Fibroblast of the conjunctiva (primary cell): Measurements from ENCODE around the gene IFIT1.
"Not testable (repeated sequence)": the region's sequence is repeated elsewhere in the genome, so short reads cannot be mapped to it uniquely, and the experiment has no call there.

ENCODE experiments used
- DNase-seq: peaks from one replicate; pipeline ENCODE4 v3.0.0-alpha.2; 2010; ENCODE audit warnings: low read depth

IFIT1 gene

DNA sequence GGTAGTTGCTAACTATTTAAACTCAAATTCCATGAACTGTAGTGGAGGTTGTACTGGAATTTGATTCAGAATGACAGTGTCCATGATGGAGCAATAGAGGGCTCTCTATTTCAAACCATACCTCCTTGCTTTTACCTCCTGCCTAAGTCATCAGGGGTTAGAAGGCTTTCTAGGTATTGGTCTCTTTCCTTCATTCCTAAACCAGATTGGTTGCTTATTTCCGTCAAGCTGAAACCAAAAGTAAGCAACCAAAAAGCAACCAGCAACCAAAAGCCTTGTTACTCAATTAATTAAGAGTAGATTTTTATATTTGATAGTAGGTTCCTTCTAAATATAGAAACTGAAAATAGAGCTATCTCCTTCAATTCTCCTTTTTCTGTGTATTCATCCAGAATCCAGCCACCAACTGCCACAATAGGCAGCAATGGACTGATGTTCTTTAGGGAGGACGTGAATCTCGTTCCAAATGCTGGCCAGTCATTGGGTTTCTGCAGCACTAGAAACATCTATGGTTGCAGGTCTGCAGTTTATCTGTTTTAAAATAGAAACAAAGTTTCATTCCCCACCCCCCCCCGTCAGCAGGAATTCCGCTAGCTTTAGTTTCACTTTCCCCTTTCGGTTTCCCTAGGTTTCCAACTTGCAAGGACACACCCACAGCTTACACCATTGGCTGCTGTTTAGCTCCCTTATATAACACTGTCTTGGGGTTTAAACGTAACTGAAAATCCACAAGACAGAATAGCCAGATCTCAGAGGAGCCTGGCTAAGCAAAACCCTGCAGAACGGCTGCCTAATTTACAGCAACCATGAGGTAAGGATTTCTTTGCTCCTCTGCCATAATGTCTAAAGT, at the start of gene IFIT1:
Gene IFIT1, plus strand, starts transcription at position 717 of the 850 bp plus-strand sequence. Its CDS starts 90 bp downstream, at position 807.
- DNase-seq = peak; percentile 95

- no peak for DNase-seq
Observed at GRCh38 chr10:89343089-89343767, 49.2 kb upstream of the IFIT1 start.

DNA sequence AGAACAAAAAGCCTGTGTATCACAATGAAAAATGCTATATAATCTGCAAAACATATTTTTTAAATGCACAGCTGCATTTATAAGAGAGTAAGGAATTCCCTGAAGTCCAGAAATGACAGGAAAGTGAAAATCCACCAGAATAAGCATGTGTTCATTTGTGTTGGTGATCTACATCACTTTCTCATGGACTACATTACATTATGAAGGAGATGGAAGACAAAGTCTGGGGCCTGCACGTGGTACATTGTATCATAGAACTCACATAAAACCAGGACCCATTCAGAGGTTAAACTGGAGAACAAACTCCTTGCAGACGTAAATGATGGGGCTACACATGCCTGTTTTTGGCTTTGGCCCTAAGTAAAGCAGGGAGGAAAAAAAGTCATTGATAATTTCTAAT, 48.3 kb upstream of the IFIT1 start:
- DNase-seq = no peak

DNA sequence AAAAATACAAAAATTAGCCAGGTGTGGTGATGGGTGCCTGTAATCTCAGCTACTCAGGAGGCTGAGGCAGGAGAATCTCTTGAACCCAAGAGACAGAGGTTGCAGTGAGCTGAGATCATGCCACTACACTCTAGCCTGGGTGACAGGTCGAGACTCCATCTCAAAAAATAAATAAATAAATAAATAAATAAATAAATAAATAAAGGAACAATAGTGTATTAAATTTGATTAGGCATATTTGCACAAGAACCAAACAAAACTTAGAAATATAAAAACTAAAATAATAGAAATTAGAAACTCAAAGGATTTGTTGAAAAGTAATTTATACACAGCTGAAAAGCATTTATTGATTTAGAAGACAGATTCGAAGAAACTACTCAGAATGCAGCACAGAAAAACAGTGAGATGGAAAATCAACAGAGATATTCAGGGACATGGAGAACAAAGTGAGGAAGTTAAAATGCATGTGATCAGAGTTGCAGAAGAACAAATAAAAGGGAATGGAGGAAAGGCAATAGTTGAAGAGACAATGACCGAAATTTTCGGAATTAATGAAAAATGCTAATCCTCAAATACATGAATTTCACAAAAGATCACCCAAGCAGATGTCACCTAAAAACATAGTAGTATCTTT, 46.9 kb upstream of the IFIT1 start:
- no peak for DNase-seq

DNA sequence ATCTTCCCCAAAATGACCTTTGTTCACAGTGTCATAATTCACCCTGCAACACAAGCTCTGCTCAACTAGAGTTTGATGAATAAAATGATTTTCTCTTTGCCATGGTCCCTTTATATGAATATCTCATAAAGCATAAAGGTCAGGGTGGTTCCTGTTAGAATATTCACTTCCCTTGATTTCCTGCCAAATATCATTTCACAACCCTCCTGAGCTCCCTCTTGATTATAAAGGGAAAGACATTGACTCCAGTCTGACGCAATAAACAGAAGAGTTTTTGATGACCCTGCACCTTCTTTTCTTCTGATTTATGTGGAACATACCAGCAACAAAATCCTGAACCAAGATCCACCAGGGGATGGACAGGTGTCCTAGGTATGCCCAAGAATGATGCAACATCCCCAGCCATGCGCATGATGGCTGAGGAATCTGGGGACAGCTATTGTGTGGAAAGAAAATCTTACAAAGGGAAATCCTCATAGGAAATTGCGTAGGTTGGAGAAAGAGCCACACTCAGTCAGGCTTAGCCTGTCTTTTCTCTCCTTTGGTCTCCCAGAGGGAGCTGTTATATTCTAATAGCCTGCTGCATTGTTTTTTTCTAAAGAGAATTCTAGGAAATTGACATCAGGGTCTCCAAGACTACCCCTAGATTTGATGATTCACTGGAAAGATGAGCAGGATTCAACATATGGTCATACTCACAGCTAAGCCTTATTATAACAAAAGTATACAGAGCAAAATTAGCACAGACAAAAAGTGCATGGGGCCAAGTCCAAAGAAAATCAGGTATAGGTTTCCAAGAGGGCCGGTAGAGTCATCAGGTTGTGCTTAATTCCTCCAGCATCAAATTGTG, 45.8 kb upstream of the IFIT1 start:
- no peak for DNase-seq

GRCh38 chr10:89347701-89348457, 44.5 kb upstream of the IFIT1 start:
- no peak for DNase-seq

DNA sequence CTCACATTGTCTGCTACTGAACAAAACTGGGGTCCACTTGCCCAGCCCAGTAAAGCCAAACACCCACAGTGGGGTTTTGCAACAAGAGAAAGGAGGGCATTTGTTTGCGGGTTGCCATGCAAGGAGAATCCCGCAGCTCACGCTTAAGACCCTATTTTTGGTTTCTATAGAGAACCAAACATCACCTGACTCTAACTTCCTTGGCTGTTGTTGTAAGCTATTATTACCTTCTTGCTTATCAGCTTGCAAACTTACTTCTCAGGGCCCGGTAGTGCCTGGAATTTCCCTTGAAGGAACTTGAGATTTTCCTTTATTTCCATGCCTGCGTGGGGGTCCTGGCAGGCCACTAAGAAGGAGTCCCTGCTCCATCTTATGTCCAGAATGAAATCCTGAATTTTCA, 43.9 kb upstream of the IFIT1 start:
- DNase-seq = no peak

- DNase-seq = no peak
Observed at GRCh38 chr10:89348975-89349374, 43.4 kb upstream of the IFIT1 start.

- DNase-seq = not testable (repeated sequence)
Observed at GRCh38 chr10:89350631-89351315, 41.6 kb upstream of the IFIT1 start.

DNA sequence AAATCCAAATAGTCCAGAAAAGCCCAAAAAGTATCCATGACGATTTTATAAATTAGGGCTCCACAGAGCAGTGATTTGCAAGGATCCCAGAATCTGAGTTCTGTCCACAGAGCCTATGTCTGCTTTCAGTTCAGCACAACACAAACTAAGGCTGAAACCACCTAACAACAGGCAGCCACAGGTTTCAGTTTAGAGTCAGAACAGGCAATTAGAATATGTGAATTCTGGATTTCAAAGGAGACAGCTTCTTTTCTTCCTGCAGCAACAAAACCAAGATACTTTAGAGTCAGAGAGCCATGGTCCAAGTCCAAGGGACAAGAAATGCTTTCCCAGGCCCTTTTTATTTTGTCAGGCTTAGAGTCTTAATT, 41.0 kb upstream of the IFIT1 start:
- no peak for DNase-seq

GRCh38 chr10:89351780-89352597, 40.4 kb upstream of the IFIT1 start:
- peak; percentile 94 for DNase-seq

DNA sequence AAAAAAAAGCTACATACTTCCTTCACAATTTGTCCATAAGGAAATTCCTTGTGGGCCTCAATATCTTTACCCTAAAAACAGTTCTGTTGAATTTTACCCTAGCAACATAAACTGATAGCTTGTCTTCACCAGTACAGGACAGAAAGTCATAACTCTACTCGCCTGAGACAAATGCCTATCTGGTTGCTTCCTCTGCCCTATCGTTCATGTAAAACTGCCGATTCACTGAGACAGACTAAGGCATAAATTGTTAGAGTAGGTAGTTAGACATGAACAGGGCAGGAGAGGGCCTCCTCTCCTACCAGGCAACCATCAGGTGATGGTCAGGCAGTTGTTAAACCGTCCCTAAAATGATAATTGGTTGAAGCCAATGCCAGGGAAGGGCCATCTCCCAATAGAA, 39.6 kb upstream of the IFIT1 start:
- DNase-seq = no peak

DNA sequence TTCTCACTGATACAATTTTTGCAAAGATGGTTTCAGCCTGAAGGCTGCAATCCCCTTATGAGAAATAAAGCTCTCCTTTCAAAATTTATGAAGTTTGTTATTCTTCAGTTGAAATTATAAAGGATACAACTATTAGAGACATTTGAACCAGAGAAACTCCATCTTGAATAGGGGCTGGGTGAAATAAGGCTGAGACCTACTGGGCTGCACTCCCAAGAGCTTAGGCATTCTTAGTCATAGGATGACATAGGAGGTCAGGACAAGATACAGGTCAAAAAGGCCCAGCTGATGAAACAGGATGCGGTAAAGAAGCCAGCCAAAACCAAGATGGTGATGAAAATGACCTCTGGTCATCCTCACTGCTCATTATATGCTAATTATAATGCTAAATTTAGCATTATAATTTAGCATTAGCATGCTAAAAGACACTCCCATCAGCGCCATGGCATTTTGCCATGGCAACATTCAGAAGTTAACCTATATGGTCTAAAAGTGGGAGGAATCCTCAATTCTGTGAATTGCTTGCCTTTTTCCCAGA, 37.0 kb upstream of the IFIT1 start:
- DNase-seq = no peak

DNA sequence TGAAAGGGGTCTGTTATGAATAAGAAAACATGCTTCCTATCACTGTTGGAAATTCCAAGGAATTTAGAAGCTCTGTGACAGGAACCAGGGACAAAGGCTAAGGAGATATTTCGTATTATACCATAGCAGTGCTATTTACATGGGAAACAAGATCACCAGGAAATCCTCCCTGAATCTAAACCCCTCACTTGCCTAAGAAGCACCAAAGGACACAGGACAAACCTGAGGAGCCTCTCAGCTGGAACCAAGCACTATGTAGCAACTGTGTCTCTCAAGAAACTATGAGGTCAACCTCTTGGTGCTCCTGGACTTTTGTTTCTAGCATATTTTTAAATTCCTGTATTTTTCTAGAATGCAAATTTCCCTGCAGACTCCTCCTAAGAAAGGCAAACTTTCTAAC, 35.3 kb upstream of the IFIT1 start:
- no peak for DNase-seq

DNA sequence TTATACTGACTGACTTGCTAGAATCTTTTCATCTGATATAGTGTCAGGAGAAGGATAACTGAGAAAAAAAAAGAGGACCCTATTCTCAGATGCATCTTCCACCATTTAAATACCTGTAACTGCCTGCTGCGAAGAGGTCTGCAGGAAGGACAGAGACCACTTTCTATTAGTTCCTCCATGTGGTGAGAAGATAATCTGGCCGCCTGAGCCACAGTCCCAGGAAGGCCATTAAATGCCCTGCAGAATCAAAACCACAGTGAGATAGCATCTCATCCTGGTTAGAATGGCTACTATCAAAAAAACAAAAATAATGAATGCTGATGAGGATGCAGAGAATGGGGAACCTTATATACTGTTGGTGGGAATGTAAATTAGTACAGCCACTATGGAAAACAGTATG, 34.4 kb upstream of the IFIT1 start:
- no peak for DNase-seq

DNA sequence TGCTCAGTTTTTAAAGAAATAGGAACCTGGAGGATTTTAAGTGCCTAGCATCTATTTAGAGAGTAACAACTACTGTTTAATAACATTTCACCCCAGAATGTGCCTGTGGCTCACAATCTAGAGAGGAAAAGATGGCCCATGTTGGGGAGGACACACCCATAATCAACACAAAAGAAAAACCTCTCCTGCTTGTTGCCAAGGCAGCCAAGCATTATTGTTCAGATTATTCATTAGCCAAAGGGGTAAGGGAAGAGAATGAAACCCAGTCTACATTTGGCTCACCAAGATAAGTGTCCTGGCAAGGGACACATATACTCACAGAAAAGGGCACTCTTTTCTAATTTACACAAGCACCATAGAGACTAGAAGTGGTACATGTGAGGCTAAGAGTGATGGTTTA, 32.3 kb upstream of the IFIT1 start:
- no peak for DNase-seq

DNA sequence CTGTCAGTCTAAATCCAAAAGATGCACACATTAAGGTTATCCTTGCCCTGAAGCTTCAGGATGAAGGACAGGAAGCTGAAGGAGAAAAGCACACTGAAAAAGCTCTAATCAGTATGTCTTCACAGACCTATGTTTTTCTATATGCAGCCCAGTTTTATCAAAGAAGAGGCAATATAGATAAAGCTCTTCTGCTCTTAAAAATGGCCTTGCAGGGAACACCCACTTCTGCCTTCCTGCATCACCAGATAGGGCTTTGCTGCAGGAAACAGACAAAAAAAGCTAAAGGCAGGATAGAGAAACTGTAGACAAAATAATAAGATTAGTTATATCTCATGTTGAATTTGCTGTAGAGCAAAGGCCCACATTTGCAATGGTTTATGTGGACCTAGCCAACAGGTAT, 29.5 kb upstream of the IFIT1 start:
- DNase-seq = no peak

DNA sequence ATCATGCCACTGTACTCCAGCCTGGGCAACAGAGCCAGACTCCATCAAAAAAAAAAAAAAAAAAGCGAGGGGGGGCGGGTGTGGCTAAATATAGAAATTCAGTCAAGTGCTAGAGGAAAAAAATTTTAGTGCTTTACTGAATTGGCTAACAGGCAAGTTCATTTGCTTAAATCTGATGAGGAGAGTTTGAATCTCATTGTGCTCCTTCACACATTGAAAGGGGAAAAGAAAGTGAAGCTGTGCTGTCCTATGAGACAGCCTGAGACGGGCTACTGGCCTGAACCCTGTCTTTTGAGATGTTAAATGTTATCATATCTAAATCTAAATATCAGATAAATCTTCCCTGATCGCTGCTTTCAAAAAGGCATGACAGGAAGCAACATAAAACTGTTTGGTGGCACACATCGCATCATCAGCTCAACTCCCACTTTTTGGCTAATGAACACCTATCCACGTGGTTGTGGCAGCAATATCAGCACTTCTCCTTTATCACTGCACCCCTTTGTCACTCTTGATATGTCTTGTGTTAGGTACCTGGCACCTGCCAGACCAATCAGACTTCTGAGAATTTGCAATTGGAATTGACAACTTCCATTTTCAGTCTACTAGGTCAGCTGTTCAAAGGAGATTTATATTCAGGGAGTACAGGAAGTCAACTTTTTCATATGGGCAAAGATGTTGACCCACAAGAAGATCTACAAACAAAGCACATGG, 28.5 kb upstream of the IFIT1 start:
- no peak for DNase-seq

DNA sequence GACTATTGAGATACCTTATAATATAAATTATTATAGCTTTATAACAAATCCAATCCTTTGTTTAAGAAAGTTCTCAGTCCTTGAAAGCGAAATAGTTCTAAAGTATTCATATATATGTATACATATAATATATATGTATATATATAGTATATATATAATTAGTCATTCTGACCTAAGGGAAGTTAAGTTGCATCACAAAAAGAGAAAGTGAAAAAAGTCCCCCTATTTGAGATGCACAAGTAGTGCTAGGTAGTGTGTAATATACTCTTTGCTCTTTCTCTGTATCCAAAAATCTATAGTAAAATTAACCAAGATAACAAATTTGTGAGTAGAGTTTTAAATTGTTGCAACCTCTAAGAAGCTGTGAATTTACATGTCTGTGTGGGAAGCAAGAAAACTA, 27.9 kb upstream of the IFIT1 start:
- DNase-seq = no peak
